OCI-LY7 (cell line): ENCODE results near the gene MRO. TPM values are rescaled to one million over a fixed set of nuclear protein-coding genes. Genes with fewer than 3 reads are reported as not detected.

ENCODE experiments used
- BruUV-seq: library from RNA; stranded (reverse); fragments of 400-500 nt; replicated peaks from 2 replicates; lab custom pipeline; 2021; lab: Mats Ljungman, UMichigan
- CTCF ChIA-PET: fragments of 300-600 bp; sonication (Branson Sonifier 250); formaldehyde crosslinking; loops from one replicate; lab custom pipeline; 2022; ENCODE audit warnings: antibody characterized with exemption; ENCODE audit not compliant: unreplicated experiment; lab: Charles Lee
- POLR2A ChIA-PET: fragments of 300-600 bp; sonication (Branson Sonifier 250); formaldehyde crosslinking; loops from one replicate; lab custom pipeline; 2022; ENCODE audit warnings: antibody characterized with exemption; lab: Charles Lee
- DNase-seq: peaks from one replicate; pipeline ENCODE4 v3.0.0-alpha.2; 2015; ENCODE audit warnings: low spot score
- H2AFZ ChIP-seq: fragments of 200-600 bp; sonication (generic), shearing (Covaris generic); 2 replicates; pipeline ENCODE4 v1.6.1; 2014; ENCODE audit warnings: mild to moderate bottlenecking, antibody characterized with exemption, low read length, moderate library complexity
- H3K27ac ChIP-seq: fragments of 200-600 bp; sonication (generic); 2 replicates; pipeline ENCODE4 v1.5.1; 2014; ENCODE audit warnings: mixed run types, low read depth, mild to moderate bottlenecking, moderate library complexity, low read length, inconsistent platforms; ENCODE audit not compliant: poor library complexity, severe bottlenecking
- H3K36me3 ChIP-seq: fragments of 200-600 bp; sonication (generic); 2 replicates; pipeline ENCODE4 v1.6.1; 2014; ENCODE audit warnings: mild to moderate bottlenecking, antibody characterized with exemption, low read length, moderate library complexity, mixed read lengths; ENCODE audit not compliant: insufficient read depth
- H3K4me1 ChIP-seq: fragments of 200-600 bp; sonication (generic); 2 replicates; pipeline ENCODE4 v1.5.1; 2014; ENCODE audit warnings: mild to moderate bottlenecking, low read length; ENCODE audit not compliant: insufficient read depth, poor library complexity, severe bottlenecking
- H3K4me2 ChIP-seq: fragments of 200-600 bp; sonication (generic); 2 replicates; pipeline ENCODE4 v1.6.1; 2014; ENCODE audit warnings: mild to moderate bottlenecking, low read length
- H3K4me3 ChIP-seq: fragments of 200-600 bp; sonication (generic); 2 replicates; pipeline ENCODE4 v1.5.1; 2014; ENCODE audit warnings: mild to moderate bottlenecking, low read depth, low read length; ENCODE audit not compliant: poor library complexity, severe bottlenecking
- H3K79me2 ChIP-seq: fragments of 200-600 bp; sonication (generic); 2 replicates; pipeline ENCODE4 v1.6.1; 2016; ENCODE audit warnings: low read depth, mild to moderate bottlenecking, low read length, moderate library complexity, mixed read lengths; ENCODE audit not compliant: insufficient read depth
- H3K9me2 ChIP-seq: fragments of 200-600 bp; sonication (generic); 2 replicates; pipeline ENCODE4 v1.6.1; 2016; ENCODE audit warnings: mild to moderate bottlenecking, low read length, mixed read lengths; ENCODE audit not compliant: insufficient read depth
- H3K9me3 ChIP-seq: fragments of 200-600 bp; sonication (generic); 2 replicates; pipeline ENCODE4 v1.6.1; 2014; ENCODE audit warnings: mild to moderate bottlenecking, mixed run types, low read length, mixed read lengths
- H4K20me1 ChIP-seq: fragments of 200-600 bp; sonication (generic); 2 replicates; pipeline ENCODE4 v1.6.1; 2014; ENCODE audit warnings: mild to moderate bottlenecking, antibody characterized with exemption, low read length, moderate library complexity, mixed read lengths; ENCODE audit not compliant: insufficient read depth
- EZH2phosphoT487 ChIP-seq: fragments of 200-600 bp; sonication (generic); IDR thresholded peaks from 2 replicates; pipeline ENCODE4 v1.6.1; 2018; ENCODE audit warnings: low read depth, borderline replicate concordance, mild to moderate bottlenecking, mixed run types, antibody characterized with exemption, low read length, moderate library complexity, mixed read lengths
- intact Hi-C: fragments of 100-400 bp; cut with micrococcal nuclease; formaldehyde crosslinking; loops from one replicate; pipeline ENCODE4 v1.10.0; 2022; ENCODE audit not compliant: unreplicated experiment
- total RNA-seq, 2 experiments: library from RNA; depleted of rRNA in 1 of 2; stranded (reverse); fragments of >200 nt in 1 of 2; shearing (Covaris generic) in 1 of 2; gene quantifications; 2 replicates each; pipeline ENCODE4 v1.2.3, GENCODE V29; 2014 to 2022
- TF ChIP-seq, protein P1 (sequence below): fragments of 200-600 bp; sonication (generic); conservative IDR thresholded peaks from 2 replicates; pipeline ENCODE4 v1.5.1; 2014; ENCODE audit warnings: mild to moderate bottlenecking, antibody characterized with exemption, low read length, moderate library complexity, mixed read lengths

MRO gene
- total RNA-seq, 2 experiments from 2014 or later: 0.22 to 0.46 TPM

DNA sequence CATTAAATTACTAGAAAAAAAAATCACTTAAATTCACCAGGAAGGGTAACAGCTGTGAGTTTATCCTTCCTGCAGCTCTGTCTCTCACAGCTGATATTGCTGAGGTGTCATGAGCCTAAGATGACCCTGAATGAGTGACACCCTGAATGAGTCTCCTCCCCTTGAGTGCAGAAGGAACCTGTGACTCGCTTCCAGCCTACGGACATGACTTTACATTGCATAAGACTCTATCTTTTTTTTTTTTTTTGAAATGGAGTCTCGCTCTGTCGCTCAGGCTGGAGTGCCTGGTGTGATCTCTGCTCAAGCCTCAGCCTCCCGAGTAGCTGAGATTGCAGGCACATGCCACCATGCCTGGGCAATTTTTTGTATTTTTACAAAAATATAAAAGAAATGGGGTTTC, 14.1 kb downstream of the MRO start:
- DNase-seq: no peak
- H3K27ac ChIP-seq: no peak overlapping the region
- H3K9me3 ChIP-seq: no peaks in the 10 kb centered on the region
- BruUV-seq: no TSS peak
- H2AFZ ChIP-seq: no peak overlapping the region
- H3K79me2 ChIP-seq: no peaks in the 10 kb centered on the region
- H3K4me3 ChIP-seq: no peak overlapping the region
- no peak for TF ChIP-seq EZH2phosphoT487
- TF ChIP-seq, protein P1, sequence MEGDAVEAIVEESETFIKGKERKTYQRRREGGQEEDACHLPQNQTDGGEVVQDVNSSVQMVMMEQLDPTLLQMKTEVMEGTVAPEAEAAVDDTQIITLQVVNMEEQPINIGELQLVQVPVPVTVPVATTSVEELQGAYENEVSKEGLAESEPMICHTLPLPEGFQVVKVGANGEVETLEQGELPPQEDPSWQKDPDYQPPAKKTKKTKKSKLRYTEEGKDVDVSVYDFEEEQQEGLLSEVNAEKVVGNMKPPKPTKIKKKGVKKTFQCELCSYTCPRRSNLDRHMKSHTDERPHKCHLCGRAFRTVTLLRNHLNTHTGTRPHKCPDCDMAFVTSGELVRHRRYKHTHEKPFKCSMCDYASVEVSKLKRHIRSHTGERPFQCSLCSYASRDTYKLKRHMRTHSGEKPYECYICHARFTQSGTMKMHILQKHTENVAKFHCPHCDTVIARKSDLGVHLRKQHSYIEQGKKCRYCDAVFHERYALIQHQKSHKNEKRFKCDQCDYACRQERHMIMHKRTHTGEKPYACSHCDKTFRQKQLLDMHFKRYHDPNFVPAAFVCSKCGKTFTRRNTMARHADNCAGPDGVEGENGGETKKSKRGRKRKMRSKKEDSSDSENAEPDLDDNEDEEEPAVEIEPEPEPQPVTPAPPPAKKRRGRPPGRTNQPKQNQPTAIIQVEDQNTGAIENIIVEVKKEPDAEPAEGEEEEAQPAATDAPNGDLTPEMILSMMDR: no peak
- H3K9me2 ChIP-seq: no peaks in the 10 kb centered on the region
- H3K4me2 ChIP-seq: no peak overlapping the region
- H3K4me1 ChIP-seq: peaks cover 12% of the 10 kb centered on the region
- intact Hi-C loops: no loop called here
- H4K20me1 ChIP-seq: no peaks in the 10 kb centered on the region
- no peaks in the 10 kb centered on the region for H3K36me3 ChIP-seq
- POLR2A ChIA-PET: no interaction called here
- CTCF ChIA-PET: no interaction called here

GRCh38 chr18:50803592-50803991, 16.2 kb downstream of the MRO start:
- TF ChIP-seq EZH2phosphoT487: no peak
- TF ChIP-seq, protein P1: no peak
- ChIA-PET POLR2A (no interaction called here), CTCF (no interaction called here)
- Histone ChIP-seq H3K9me2 (no peaks in the 10 kb centered on the region), H3K4me3 (no peak overlapping the region), H3K79me2 (no peaks in the 10 kb centered on the region), H3K36me3 (no peaks in the 10 kb centered on the region), H3K9me3 (no peaks in the 10 kb centered on the region), H3K4me2 (no peak overlapping the region), H2AFZ (no peak overlapping the region), H4K20me1 (no peaks in the 10 kb centered on the region), H3K4me1 (peaks cover 12% of the 10 kb centered on the region), H3K27ac (no peak overlapping the region)
- no peak for DNase-seq
- intact Hi-C loops: no loop called here
- BruUV-seq: no TSS peak

DNA sequence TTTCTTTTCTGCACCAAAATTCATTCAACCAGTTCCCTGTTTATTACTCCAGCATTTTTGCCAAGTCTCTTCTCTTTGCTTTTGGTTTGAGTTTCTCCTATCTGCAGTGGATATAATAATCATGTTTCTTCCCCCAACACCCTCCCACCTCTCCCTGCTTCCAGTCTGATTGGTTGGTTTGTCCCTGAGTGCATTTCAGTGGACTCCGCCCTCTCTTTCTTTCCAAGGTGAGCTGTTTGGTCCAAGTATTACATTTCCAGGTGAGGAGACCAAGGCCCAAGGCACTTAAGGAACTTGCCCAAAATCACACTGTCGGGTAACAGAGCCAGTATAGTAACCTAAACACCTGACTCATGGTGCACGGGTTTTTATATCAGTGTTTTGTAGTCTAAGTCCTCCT, 17.7 kb downstream of the MRO start:
- no peak for TF ChIP-seq EZH2phosphoT487
- TF ChIP-seq, protein P1: no peak
- DNase-seq: no peak
- Histone ChIP-seq H3K4me2 (no peak overlapping the region), H3K9me3 (no peaks in the 10 kb centered on the region), H2AFZ (no peak overlapping the region), H3K4me3 (no peak overlapping the region), H3K79me2 (no peaks in the 10 kb centered on the region), H4K20me1 (no peaks in the 10 kb centered on the region), H3K27ac (no peak overlapping the region), H3K4me1 (no peaks in the 10 kb centered on the region), H3K9me2 (no peaks in the 10 kb centered on the region), H3K36me3 (no peaks in the 10 kb centered on the region)
- intact Hi-C loops: no loop called here
- CTCF ChIA-PET: no interaction called here
- POLR2A ChIA-PET: no interaction called here
- no TSS peak for BruUV-seq
